IPS-NIHi7 (cell line): ENCODE measurements around the gene S100A9.

Experiments
- DNase-seq: peaks from one replicate; pipeline ENCODE4 v3.0.0; 2012; ENCODE audit warnings: mixed read lengths; ENCODE audit errors: extremely low spot score

S100A9 gene

DNA sequence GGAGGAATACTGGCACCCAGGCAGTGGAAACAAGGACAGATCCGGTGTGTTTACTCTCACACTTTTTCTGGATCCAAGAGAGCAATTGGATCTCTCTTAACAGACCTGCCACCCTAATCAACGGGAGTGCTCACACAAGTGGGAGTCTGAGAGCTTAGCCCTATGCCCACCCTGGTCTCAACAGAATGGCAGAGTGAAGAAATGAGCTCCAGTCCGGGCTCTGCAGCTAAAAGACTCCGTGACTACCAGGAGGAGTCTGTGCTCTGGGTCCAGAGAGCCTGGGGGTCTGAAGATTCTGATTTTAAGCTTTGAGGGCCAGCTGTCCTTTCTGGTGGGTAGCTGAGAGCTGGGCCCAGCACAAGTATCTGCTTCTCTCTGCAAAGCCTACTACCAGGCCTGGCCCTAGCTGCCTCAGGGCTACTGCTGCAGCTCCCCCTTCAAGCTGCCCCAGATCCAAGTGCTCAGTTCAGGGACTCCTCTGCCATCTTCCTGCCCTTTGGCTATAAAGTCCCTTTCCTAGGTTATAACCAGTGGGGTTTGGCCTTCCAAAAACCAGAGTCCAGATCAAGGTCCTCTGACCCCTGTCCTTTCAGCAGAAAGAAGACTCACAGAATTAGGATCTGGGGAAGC lies 3.9 kb downstream of the S100A9 start:
- no peak for DNase-seq

- no peak for DNase-seq
Observed at GRCh38 chr1:153362187-153362775, 4.6 kb downstream of the S100A9 start.

DNA sequence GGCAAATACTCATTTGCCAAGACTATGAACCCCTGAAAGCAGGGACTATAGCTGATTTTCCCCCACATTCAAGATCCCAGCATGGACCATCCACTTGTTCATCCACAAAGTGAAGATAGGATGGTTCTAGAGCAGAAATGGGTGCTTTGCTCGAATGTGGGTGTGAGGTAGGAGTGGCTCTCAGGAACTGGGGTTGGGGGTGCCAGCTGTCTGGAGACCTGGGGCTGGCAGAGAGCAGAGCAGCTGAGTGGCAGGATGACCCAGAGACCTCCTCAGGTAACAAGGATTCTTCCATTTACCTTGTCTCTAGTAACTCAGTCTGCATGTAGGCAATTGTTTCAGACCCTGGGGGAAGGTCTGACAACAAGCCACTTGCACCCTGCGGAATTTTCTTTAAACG lies 6.0 kb downstream of the S100A9 start:
- DNase-seq = no peak

DNA sequence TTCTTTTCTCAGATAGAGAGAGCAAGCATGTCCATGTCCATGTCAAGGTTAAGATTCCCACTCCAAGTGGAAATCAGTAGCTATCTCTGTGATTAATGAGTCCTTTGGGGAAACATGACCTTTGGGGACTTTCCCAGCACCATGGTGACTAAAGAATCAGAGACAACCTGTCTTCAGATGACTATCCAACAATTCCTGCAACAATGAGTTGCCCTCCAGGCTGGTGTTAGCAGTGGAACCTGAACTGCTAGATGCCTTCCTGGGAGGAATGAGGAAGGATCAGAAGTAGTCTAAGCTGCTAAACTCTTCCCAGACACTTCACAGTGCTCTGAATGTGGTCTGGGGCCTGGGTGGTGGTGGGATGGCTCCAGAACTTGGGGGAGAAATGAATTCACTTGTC lies 6.5 kb downstream of the S100A9 start:
- DNase-seq = no peak

DNA sequence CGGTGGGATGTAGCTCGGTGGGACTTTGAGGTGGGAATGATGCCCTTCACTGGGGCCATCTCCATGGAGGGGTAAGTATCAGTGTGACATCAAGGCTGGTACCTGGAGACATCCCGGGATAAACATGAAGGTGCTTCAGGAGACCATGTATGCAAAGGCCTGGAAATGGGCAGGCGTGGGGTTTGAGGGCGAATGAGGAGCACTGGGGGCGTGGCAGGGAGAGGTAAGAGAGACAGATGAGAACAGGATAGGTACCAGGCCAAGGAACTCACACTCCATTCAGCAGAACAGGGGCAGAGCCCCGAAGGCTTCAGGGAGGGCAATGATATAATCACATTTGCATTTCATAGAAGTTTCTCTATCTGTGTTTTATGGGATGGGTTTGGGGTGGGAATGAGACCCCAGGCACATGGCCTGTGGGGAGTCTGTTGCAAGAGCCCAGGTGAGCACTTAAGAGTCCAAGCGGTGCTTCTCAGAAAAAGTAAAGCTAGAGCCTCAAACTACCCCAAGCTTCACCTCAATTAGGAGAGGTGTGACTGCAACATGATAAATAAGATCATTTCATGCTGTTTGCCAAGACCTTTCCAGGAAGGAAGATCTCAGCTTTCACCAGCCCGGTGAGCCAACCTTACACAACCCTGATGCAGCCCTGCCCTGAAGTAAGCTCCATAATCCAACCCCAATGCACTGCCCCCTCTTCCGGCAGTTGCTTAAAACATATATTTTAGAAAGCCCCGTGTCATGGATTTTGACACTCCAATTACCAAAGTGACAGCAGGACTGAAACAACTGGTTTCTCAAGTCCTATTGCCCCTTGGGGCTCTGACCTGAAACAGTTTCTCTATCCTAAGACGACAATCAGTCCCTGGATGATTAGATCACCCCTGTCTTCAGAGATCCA lies 7.4 kb downstream of the S100A9 start:
- DNase-seq = no peak

DNA sequence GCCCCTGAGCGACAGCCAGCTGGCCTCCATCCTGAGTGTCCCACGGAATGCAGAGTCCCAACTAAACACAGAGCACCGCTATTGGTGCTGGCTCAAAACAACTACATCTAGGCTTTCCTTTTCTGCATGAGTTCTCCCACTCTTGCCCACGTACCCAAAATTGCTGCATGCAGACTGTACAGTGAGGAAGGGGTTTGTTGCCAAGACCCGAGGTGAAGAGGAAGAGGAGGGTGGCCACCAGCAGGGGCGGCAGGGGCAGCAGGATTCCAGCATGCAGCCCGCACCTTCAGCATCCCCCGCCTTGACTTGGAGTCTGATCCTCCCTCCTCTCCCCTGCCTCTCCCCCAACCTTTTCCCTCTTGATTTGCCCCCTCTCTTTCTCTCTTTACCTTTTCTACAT lies 8.0 kb downstream of the S100A9 start:
- no peak for DNase-seq

GRCh38 chr1:153366261-153366660 lies 8.6 kb downstream of the S100A9 start:
- DNase-seq = no peak

GRCh38 chr1:153367090-153367489 lies 9.4 kb downstream of the S100A9 start:
- no peak for DNase-seq

GRCh38 chr1:153368495-153368894 lies 10.8 kb downstream of the S100A9 start:
- no peak for DNase-seq

GRCh38 chr1:153370146-153370545 lies 12.5 kb downstream of the S100A9 start:
- no peak for DNase-seq

DNA sequence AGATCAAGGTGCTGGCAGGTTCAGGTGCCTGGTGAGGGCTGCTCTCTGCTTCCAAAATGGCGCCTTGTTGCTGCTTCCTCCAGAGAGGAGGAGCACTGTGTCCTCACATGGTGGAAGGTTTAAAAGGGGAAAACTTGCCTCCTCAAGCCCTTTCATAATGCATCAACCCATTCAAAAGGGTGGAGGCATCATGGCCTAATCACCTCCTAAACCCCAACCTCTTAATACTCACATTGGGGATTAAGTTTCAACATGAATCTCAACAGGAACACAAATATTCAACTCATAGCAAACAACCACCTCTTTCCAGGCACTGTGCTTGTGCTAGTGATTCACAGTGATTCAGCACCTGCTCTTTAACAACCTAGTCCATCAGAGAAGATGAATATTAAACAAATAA lies 13.6 kb downstream of the S100A9 start:
- no peak for DNase-seq

DNA sequence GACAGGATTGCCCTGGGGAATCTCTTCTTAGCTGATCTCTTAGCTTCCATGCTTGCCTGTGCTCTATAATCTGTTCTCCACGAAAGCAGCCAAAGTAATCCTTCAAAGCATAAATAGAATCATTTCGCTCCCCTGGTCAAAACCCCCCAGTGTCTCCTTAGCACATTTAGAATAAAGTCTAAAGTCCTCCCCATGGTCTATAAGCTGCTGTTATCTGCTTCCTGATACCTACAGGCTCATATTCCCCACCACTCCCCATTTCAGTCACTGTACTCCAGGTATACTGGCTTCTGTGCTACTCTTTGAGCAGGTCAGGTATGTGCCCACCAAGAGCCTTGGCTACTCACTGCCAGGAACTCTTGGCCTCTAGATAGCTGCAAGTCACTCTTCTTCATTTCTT lies 14.9 kb downstream of the S100A9 start:
- no peak for DNase-seq

DNA sequence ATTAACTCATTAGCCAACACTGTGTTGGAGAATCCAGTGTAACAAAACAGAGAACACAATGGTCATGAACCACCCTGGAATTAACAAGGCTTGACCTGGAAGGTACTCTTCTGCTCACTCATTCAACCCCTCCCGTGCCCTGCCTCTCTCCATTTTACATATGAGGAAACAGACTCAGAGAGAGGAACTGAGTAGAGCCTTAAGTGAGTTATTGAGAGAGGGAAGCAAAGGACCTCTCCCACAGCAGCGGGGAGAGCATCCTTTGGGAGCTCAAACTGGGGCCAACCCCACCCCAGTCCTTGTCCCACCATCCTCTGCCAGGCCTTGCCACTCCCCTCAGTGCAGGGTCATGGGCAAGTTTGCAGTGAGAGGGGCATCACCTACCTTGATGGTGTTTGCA lies 16.4 kb downstream of the S100A9 start:
- no peak for DNase-seq

GRCh38 chr1:153375511-153375910 lies 17.9 kb downstream of the S100A9 start, which contains the start of gene S100A12:
S100A12 (minus strand) TSS chr1:153375621; CDS start chr1:153374592, 1,029 bp downstream.
- no peak for DNase-seq

DNA sequence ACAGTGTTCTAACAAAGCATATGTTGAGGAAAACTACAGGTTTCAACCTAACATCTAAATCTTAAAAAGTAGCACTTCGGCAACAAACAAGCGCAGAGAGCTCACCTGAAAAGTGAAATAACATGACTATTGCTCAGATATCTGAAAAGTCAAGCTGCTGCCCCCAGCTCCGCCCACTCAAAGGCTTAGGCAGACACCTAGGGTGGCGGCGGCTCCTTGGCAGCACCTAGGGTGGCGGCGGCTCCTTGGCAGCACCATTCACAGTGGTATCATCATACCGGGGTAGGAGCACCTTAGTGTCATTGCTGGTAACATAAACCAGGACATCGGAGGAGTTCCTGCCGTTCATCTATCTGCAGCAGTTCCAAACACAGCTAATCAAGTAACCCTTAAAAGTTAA lies 21.9 kb downstream of the S100A9 start:
- no peak for DNase-seq

DNA sequence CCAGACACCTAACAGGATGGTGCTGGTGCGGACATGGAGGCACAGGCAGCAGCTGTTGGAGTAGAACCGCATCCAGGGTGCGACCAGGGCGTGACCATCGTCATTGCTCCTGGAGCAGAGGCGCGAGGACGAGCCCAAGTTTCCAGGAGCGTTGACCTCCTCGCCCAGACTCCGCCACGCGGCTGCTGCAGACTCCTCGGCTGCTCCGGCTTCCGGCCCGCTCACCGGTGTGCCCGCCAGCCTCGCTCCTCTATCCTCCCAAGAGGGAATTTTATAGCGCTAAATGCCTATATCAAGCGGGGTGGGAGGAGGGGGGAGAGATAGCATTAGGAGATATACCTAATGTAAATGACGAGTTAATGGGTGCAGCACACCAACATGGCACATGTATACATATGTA lies 23.1 kb downstream of the S100A9 start:
- DNase-seq = no peak

DNA sequence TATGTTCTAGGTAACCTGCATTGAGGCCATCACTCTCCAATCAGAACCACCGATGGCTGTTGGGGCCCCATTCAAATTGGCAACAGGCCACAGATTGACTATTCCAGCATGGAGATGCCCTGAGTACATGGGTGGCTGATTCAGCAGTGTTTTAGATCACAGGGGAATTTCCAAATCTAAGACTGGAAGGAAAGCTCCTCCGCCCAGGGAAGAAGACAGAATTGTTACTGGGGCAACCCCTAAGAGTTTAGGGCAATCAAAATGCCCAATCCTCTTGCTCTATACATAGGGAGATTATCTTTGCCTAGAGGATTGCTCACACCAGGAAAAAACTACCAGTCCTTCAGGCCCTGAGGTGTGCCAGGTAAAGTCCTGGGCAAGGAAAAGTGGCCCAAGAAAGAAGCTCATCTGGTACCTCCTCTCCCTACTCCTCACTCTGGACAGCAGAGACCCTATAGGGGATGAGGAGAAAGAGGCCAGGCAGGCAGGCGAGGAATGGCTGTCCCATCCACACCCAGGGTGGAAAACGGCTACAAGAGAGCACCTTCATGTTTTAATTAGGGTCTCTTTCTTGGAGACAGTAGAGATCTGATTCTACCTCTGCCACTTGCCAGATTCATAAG lies 27.4 kb downstream of the S100A9 start:
- DNase-seq = no peak

DNA sequence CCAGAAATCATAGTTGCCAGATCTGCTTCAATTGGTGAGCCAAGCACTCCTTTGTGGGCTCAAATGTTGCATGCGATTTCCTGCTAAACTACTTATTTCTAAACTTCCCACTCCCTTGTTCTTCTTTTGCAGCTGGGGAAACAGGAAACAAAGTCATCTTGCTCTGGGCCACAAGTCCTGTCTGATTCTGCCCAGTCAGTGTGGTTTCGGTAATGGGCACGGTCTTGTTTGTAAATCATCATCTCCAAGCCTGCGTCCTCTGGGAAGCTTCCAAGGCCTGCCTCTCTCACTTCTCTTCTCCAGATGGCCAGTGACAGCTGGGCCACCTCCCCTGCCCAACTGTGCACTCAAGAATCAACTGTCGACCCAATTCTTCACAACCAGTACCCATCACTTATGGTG lies 28.8 kb downstream of the S100A9 start:
- no peak for DNase-seq

GRCh38 chr1:153387001-153387400 lies 29.3 kb downstream of the S100A9 start:
- no peak for DNase-seq

DNA sequence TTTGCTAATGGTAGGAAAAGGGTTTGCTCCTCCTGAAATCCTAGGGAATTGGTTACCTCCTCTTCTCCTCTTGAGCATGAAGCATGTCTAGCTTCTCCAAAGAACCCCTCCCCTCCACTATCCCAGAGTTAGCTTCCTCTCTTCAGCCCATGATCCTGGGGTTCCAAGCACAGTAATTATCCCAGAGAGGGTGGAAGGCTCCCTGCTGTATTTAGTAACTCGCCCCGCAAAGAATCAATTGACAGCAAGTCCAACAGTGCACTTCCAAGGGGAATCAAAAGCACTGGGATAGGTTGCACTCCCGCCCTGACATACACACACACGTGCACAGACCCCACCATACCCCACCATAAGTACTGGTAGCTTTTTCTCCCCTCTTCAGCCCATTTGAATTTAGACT lies 30.1 kb downstream of the S100A9 start:
- no peak for DNase-seq

GRCh38 chr1:153389401-153389800 lies 31.7 kb downstream of the S100A9 start:
- DNase-seq = no peak
